Activated CD4-positive, alpha-beta T cell treated with anti-CD3 and anti-CD28 coated beads, Interleukin-10, Interleukin-2, amounts not matched to agents 100 ng/mL and 50 ng/mL, durations not matched to agents 16 hours and 8 hours (primary cell): ENCODE data around the gene GALK1.
"Not testable (repeated sequence)": the region's sequence is repeated elsewhere in the genome, so short reads cannot be mapped to it uniquely, and the experiment has no call there.

Source experiments
- DNase-seq: peaks from one replicate; pipeline ENCODE4 v3.0.0-alpha.2; 2020

Gene GALK1

GRCh38 chr17:75783803-75784472 is 18.9 kb upstream of the GALK1 start:
- no peak for DNase-seq

GRCh38 chr17:75783069-75783783 is 18.2 kb upstream of the GALK1 start:
- DNase-seq = peak; percentile 89

- no peak for DNase-seq
Measured at GRCh38 chr17:75779987-75780889, 15.2 kb upstream of the GALK1 start.

- peak; percentile 99 for DNase-seq
Measured at GRCh38 chr17:75779250-75779986, 14.4 kb upstream of the GALK1 start.

GRCh38 chr17:75778861-75779249 is 13.9 kb upstream of the GALK1 start:
- peak; percentile 83 for DNase-seq

GRCh38 chr17:75778066-75778860 is 13.3 kb upstream of the GALK1 start:
- DNase-seq = not testable (repeated sequence)

GRCh38 chr17:75777296-75777922 is 12.4 kb upstream of the GALK1 start:
- DNase-seq = no peak

- peak; percentile 43 for DNase-seq
Measured at GRCh38 chr17:75776386-75777295, 11.6 kb upstream of the GALK1 start.

GRCh38 chr17:75774991-75775668 is 10.1 kb upstream of the GALK1 start:
- DNase-seq = no peak

GRCh38 chr17:75774471-75774990 is 9.5 kb upstream of the GALK1 start:
- no peak for DNase-seq

GRCh38 chr17:75773808-75774470 is 8.9 kb upstream of the GALK1 start:
- no peak for DNase-seq

GRCh38 chr17:75773121-75773807 is 8.3 kb upstream of the GALK1 start:
- DNase-seq = no peak

GRCh38 chr17:75771334-75772281 is 6.6 kb upstream of the GALK1 start:
- no peak for DNase-seq

GRCh38 chr17:75769536-75769935 is 4.5 kb upstream of the GALK1 start:
- no peak for DNase-seq

GRCh38 chr17:75767881-75768280 is 2.9 kb upstream of the GALK1 start:
- no peak for DNase-seq

GRCh38 chr17:75765981-75766380 is 989 bp upstream of the GALK1 start:
- no peak for DNase-seq

GRCh38 chr17:75764417-75764710 is 628 bp downstream of the GALK1 start:
- DNase-seq = no peak
